Stimulated activated CD8-positive, alpha-beta memory T cell treated with anti-CD3 and anti-CD28 coated beads, Interleukin-2, amount 100 ng/mL, for 1 hour (primary cell): ENCODE results near the gene CADM2.
"Not testable (repeated sequence)": the region's sequence is repeated elsewhere in the genome, so short reads cannot be mapped to it uniquely, and the experiment has no call there.

Source experiments
- DNase-seq, 2 donors: peaks; one replicate each; pipeline ENCODE4 v3.0.0-alpha.2; 2020; ENCODE audit warnings: low read depth in 2 of 2

CADM2 gene

DNA sequence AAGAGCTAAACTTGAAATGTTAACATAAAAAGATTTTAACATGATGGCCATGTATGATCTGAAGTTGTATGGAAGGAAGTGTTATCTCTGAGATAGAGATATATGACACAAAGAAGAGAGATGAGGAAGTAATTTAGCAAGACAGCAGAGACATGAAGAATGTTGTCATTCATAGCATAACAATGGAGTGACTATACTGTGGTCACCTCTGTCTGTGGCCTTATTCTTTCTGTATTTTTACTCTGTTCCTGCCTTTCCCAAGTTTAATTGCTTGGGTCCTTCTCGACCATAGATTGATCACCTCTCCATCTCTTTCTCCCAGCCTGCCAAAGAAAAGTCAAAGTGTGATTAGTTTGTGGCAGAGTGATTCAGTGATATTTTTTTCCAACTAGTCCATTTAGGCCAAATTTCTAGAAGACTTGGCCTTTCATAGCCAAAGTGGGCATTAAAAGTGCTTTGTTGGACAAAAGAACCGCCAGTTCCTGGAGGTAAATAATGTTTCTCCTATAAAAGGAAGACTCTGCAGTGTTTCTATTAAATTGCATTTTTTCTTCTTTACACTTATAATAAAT lies 711.9 kb downstream of the CADM2 start:
- no peak for DNase-seq

- no peak for DNase-seq
Measured at GRCh38 chr3:85672761-85673160, 714.0 kb downstream of the CADM2 start.

- no peak for DNase-seq
Measured at GRCh38 chr3:85678713-85679112, 719.9 kb downstream of the CADM2 start.

DNA sequence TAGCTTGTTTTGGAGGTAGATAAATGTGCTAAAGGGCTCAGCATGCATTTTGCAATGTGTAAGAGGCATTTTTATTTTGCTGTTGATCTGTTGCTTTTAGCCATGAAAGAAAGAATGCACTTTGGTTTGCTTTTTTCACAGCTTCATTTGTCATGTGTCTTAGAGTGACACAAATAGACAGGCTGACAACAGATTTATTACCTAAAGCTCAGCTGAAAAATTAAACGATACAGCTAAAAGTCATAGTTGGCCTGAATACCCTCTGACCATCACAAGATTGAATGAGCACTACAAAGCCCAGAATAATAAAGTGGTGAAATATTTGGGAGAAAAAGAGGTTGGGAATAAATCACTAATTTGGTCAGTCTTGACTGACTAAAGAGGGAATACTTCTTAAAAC lies 723.1 kb downstream of the CADM2 start:
- no peak for DNase-seq

DNA sequence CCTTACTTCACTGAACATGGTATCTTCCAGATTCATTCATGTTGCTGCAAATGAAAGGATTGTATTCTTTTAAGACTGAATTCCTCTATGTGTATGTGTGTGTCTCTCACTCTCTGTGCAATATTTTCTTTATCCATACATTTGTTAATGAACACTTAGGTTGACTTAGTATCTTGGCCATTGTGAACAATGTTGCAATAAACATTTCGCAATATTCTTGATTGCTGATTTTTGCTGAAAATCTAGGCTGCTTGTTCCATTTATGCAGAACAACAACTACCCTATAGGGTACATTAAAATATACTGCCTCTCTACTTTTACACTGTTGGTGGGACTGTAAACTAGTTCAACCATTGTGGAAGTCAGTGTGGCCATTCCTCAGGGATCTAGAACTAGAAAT lies 732.4 kb downstream of the CADM2 start:
- DNase-seq: no peak

DNA sequence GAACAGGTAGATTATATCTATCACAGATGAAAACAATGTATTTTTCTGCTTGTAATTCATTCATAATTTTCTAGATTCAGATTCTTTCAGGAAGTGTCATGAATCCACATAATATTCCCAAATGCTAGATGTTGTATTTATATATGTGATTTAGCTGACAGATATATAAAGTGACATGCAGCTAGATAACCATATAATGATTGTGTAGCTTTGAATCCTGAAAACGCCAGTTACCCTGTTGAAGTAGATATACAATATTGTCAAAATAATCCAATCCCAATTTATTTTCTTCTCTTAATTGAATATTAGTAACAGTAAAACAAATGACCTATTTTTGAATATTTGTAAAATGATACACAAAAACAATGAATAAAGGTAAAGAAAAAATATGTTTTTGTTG lies 738.4 kb downstream of the CADM2 start:
- no peak for DNase-seq

DNA sequence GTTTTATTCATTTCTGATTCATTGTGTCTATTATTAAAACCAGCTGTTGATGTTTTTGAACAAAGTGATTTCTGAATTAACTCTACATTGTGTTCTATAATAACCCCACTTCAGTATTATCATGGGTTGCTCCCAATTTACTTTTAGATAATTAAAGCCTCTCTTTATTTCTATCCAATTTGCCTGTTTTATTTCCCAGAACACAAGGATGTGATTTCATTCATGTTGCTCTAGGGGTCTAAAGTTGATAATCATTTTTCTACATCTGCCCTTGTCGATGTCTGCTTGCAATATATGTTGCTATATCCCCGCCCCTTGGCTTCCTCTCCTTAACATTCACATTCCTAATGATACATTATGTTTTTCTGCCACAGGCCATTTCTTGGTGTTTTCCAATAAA lies 747.3 kb downstream of the CADM2 start:
- DNase-seq: no peak

- not testable (repeated sequence) for DNase-seq
Measured at GRCh38 chr3:85708325-85708724, 749.5 kb downstream of the CADM2 start.

GRCh38 chr3:85709346-85709892 lies 750.6 kb downstream of the CADM2 start:
- DNase-seq: no peak

GRCh38 chr3:85710490-85710889 lies 751.7 kb downstream of the CADM2 start:
- DNase-seq: no peak

- no peak for DNase-seq
Measured at GRCh38 chr3:85721409-85722145, 762.8 kb downstream of the CADM2 start.

DNA sequence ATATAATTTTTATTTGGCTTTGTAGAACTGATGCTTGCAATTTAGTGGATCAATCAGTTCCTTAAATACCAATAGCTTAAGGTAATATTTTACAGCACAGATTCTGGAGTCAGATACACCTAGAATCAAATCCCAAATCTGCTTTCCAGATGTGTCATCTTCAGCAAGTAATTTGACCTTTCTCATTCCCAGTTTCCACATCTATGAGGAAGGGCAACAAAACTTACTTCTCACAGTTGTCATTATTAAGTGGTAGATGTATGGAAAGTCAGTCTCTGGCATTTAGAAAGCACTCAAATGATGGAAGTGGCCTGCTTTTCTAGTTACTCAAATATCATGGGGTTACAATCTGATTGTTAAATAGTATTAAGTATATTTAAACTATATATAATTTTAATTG lies 767.0 kb downstream of the CADM2 start:
- no peak for DNase-seq

- no peak for DNase-seq
Measured at GRCh38 chr3:85726241-85726640, 767.5 kb downstream of the CADM2 start.

- DNase-seq: no peak
Measured at GRCh38 chr3:85737846-85738245, 779.1 kb downstream of the CADM2 start.

GRCh38 chr3:85740561-85740960 lies 781.8 kb downstream of the CADM2 start:
- no peak for DNase-seq

DNA sequence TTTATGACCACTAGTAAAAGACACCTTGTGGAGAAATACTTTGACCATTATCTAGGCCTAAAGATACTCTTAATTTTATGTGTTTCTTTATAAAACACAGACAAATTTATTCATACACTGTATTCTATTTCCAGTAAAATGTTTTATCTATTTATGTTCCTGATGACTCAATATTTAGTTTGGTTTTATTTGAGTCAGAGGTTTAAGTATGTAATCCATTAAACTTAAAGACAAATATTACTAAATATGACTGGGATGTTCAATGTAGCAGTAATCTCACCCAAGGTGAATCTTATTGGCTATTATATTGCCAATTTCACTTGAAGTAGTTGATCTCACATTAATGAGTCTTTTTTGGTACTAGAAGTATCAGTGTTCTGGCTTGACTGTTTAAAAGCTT lies 799.7 kb downstream of the CADM2 start:
- DNase-seq: no peak

DNA sequence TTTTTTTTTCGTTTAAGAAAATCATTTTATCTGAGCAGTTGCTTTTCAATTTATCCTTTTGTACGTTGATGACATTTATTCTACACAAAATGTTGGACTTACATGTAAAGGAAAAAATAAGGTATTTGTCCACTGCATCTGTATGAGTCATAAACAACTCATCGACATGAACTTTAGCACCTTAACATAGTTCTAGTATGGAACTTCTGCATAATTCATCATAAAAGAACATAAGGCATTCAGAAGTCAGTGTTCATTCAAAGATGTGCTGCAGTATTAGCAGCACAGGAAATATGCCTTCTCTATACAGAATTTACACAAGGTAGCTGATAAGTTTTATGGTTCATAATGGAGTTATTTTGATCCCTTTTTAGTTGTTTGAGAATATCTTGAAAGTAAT lies 801.6 kb downstream of the CADM2 start:
- no peak for DNase-seq

- DNase-seq: no peak
Measured at GRCh38 chr3:85780806-85781205, 822.0 kb downstream of the CADM2 start.

- DNase-seq: no peak
Measured at GRCh38 chr3:85781806-85782205, 823.0 kb downstream of the CADM2 start.

DNA sequence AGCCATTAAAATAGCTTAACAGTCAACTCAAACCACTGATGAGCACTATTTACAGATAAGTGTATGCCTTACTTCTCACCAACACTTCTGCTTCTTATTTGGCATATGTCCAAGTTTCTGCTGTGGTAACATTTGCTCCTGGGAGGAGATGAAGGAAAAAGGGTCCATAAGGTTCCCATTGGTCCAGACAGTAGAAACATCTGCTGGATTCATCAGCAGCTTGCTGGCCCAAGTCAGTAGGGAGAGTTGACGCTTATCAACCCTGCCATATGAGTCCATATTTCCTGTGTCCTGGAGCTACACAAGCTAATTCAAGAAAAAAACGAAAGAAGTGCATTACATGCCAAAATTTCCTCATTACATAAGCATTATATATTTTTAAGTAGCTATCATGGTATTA lies 824.5 kb downstream of the CADM2 start:
- no peak for DNase-seq

- DNase-seq: no peak
Measured at GRCh38 chr3:85785766-85786165, 827.0 kb downstream of the CADM2 start.

- no peak for DNase-seq
Measured at GRCh38 chr3:85790445-85791030, 831.7 kb downstream of the CADM2 start.

- no peak for DNase-seq
Measured at GRCh38 chr3:85796140-85796539, 837.4 kb downstream of the CADM2 start.
